ENCODE measurements around the gene TMC5.

The TMC5 gene

GRCh38 chr16:19515757-19516156, 98.1 kb downstream of the TMC5 start:
- no peak for TF ChIP-seq CTCF (IDR thresholded peaks at IDR 0.05; ENCODE audit: control insufficient read depth, extremely low read depth, insufficient read depth)
- no peak overlapping the region for H3K4me3 ChIP-seq (ENCODE audit: low read depth, low read length)
- DNase-seq (ENCODE audit: low read depth): no peak

GRCh38 chr16:19517424-19518089, 99.9 kb downstream of the TMC5 start:
- TF ChIP-seq CTCF (IDR thresholded peaks at IDR 0.05; ENCODE audit: control insufficient read depth, extremely low read depth, insufficient read depth): no peak
- no peak overlapping the region for H3K4me3 ChIP-seq (ENCODE audit: low read depth, low read length)
- DNase-seq (ENCODE audit: low read depth): no peak

- H3K4me3 ChIP-seq (ENCODE audit: low read depth, low read length): no peak overlapping the region
- DNase-seq (ENCODE audit: low read depth): no peak
Measured at GRCh38 chr16:19518388-19518787, 100.7 kb downstream of the TMC5 start.

GRCh38 chr16:19520861-19521331, 103.2 kb downstream of the TMC5 start:
- H3K4me3 ChIP-seq (ENCODE audit: low read depth, low read length): peak overlapping the region; percentile 83
- no peak for TF ChIP-seq CTCF (IDR thresholded peaks at IDR 0.05; ENCODE audit: control insufficient read depth, extremely low read depth, insufficient read depth)
- DNase-seq (ENCODE audit: low read depth): no peak

More at GRCh38 chr16:19518388-19518787, 100.7 kb downstream of the TMC5 start:
- no peak for TF ChIP-seq CTCF (IDR thresholded peaks at IDR 0.05; ENCODE audit: control insufficient read depth, extremely low read depth, insufficient read depth)

- H3K4me3 ChIP-seq (ENCODE audit: low read depth, low read length): peak within 1 kb of the TSS; percentile 83
- DNase-seq (ENCODE audit: low read depth): peak; percentile 56
- peak; percentile 56 for TF ChIP-seq CTCF (IDR thresholded peaks at IDR 0.05; ENCODE audit: control insufficient read depth, extremely low read depth, insufficient read depth)
Measured at GRCh38 chr16:19521471-19522396, 104.1 kb downstream of the TMC5 start, which contains the start of gene GDE1. TSS of gene GDE1 (minus strand) at chr16:19522098. CDS start at chr16:19521964, 134 bp downstream.

GRCh38 chr16:19522397-19522732, 104.7 kb downstream of the TMC5 start:
- peak overlapping the region; percentile 83 for H3K4me3 ChIP-seq (ENCODE audit: low read depth, low read length)
- DNase-seq (ENCODE audit: low read depth): no peak

More at GRCh38 chr16:19522397-19522732, 104.7 kb downstream of the TMC5 start:
- TF ChIP-seq CTCF (IDR thresholded peaks at IDR 0.05; ENCODE audit: control insufficient read depth, extremely low read depth, insufficient read depth): no peak
